CD4-positive, alpha-beta memory T cell (primary cell): Measurements from ENCODE around the gene PDLIM3. TPM values are rescaled to one million over a fixed set of nuclear protein-coding genes. Genes with fewer than 3 reads are reported as not detected.
"Not testable (repeated sequence)": the region's sequence is repeated elsewhere in the genome, so short reads cannot be mapped to it uniquely, and the experiment has no call there.

Experiments
- CTCF ChIA-PET: fragments of 350-600 bp; sonication (Branson Sonifier 250); formaldehyde crosslinking; loops from one replicate; lab custom pipeline; 2021; ENCODE audit warnings: inconsistent platforms; ENCODE audit not compliant: partially characterized antibody; lab: Charles Lee
- POLR2A ChIA-PET: fragments of 350-600 bp; sonication (Branson Sonifier 250); formaldehyde crosslinking; loops from one replicate; lab custom pipeline; 2021; ENCODE audit not compliant: partially characterized antibody; lab: Charles Lee
- DNase-seq, 5 donors: peaks; one replicate each; pipeline versions ENCODE4 v3.0.0 to v3.0.0-alpha.2; 2020 to 2022; ENCODE audit warnings: mixed read lengths in 1 of 5
- H3K27ac ChIP-seq: one replicate; pipeline ENCODE4 v1.7.0; 2013; ENCODE audit warnings: low read depth, low read length
- H3K27me3 ChIP-seq: 2 replicates; pipeline ENCODE4 v1.7.0; 2013; ENCODE audit warnings: mild to moderate bottlenecking, low read length, moderate library complexity; ENCODE audit not compliant: insufficient read depth
- H3K36me3 ChIP-seq: 2 replicates; pipeline ENCODE4 v1.7.0; 2013; ENCODE audit warnings: mild to moderate bottlenecking, low read length, moderate library complexity; ENCODE audit not compliant: insufficient read depth
- H3K4me1 ChIP-seq: 2 replicates; pipeline ENCODE4 v1.7.0; 2013; ENCODE audit warnings: mild to moderate bottlenecking, low read length, moderate library complexity; ENCODE audit not compliant: insufficient read depth
- H3K4me3 ChIP-seq, 2 donors: one replicate each; pipeline ENCODE4 v1.7.0; 2013; ENCODE audit warnings: low read length in 2 of 2, mild to moderate bottlenecking in 1 of 2
- H3K9me3 ChIP-seq, 2 donors: one replicate each; pipeline ENCODE4 v1.7.0; 2013; ENCODE audit warnings: low read length in 2 of 2, control low read depth in 1 of 2; ENCODE audit not compliant: control insufficient read depth in 1 of 2
- H3K27ac Mint-ChIP-seq, 7 donors: one replicate each; pipeline ENCODE4 v1.8.0; 2020 to 2021; ENCODE audit warnings: mixed read lengths in 7 of 7, mild to moderate bottlenecking in 6 of 7, inconsistent platforms in 3 of 7, moderate library complexity in 3 of 7
- H3K27me3 Mint-ChIP-seq, 2 donors: one replicate each; pipeline ENCODE4 v1.8.0; 2020 to 2021; ENCODE audit warnings: mixed read lengths in 2 of 2
- H3K36me3 Mint-ChIP-seq, 2 donors: one replicate each; pipeline ENCODE4 v1.8.0; 2020 to 2021; ENCODE audit warnings: mixed read lengths in 2 of 2, inconsistent platforms in 1 of 2, mild to moderate bottlenecking in 1 of 2
- H3K4me1 Mint-ChIP-seq, 4 donors: one replicate each; pipeline ENCODE4 v1.8.0; 2020 to 2021; ENCODE audit warnings: mixed read lengths in 4 of 4, mild to moderate bottlenecking in 1 of 4
- H3K4me3 Mint-ChIP-seq, 8 donors: one replicate each; pipeline ENCODE4 v1.8.0; 2020 to 2021; ENCODE audit warnings: mixed read lengths in 8 of 8, mild to moderate bottlenecking in 7 of 8, moderate library complexity in 6 of 8, inconsistent platforms in 3 of 8
- H3K9me3 Mint-ChIP-seq, 8 donors: one replicate each; pipeline ENCODE4 v1.8.0; 2020 to 2021; ENCODE audit warnings: mixed read lengths in 8 of 8, mild to moderate bottlenecking in 5 of 8, inconsistent platforms in 3 of 8, moderate library complexity in 1 of 8
- intact Hi-C: fragments of 100-400 bp; cut with micrococcal nuclease; formaldehyde crosslinking; loops from one replicate; pipeline ENCODE4 v1.15.1; 2023
- polyA plus RNA-seq, 2 donors: library from polyadenylated mRNA; unstranded; fragments of 300-500 nt; fragmentation: Illumina TruSeq; gene quantifications; one replicate each; pipeline ENCODE4 v1.2.3, GENCODE V29; 2021
- total RNA-seq, 2 experiments: library from RNA; stranded (reverse); gene quantifications; one replicate each; pipeline ENCODE4 v1.2.3, GENCODE V29; 2021

The PDLIM3 gene
- total and polyA plus RNA-seq, 4 experiments from 2014 or later: not detected

DNA sequence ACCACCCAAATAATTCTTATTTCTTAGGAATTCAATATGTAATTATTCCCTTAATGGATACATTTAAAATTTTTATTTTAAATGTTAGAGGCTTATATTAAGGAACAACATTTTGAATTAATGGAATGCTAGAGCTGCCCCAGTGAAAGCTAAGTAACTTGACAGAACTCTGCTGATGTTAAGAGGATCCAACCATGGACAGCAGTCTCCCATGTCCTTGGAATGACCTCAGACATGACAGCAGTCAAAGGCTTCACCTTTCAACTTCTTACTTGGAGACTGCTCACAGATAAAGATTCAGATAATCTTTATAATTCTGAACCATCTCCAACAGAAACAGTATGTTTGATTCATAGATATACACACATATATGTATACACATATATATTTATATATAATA lies 17.2 kb downstream of the PDLIM3 start:
- POLR2A ChIA-PET: no interaction called here
- intact Hi-C loops: no loop called here
- no peaks in the 10 kb centered on the region for H3K36me3 Mint-ChIP-seq
- no peak overlapping the region for H3K4me3 Mint-ChIP-seq
- H3K9me3 Mint-ChIP-seq: peaks cover 0 to 5% (median 0%) of the 10 kb centered on the region in 8 donors
- peaks cover 25 to 30% of the 10 kb centered on the region in 2 donors for H3K27me3 Mint-ChIP-seq
- Histone ChIP-seq H3K4me1 (peaks cover 12% of the 10 kb centered on the region), H3K36me3 (no peaks in the 10 kb centered on the region), H3K27me3 (peaks cover 14% of the 10 kb centered on the region), H3K9me3 (no peaks in the 10 kb centered on the region), H3K4me3 (no peak overlapping the region), H3K27ac (no peak overlapping the region)
- no peak overlapping the region for H3K27ac Mint-ChIP-seq
- CTCF ChIA-PET: interaction anchor here (0.7 kb wide), 1 partner anchor 80 kb away, joined by 3 read pairs; no protein-coding TSS in a partner anchor
- H3K4me1 Mint-ChIP-seq: peaks cover 10 to 16% (median 14%) of the 10 kb centered on the region in 4 donors
- no peak for DNase-seq

DNA sequence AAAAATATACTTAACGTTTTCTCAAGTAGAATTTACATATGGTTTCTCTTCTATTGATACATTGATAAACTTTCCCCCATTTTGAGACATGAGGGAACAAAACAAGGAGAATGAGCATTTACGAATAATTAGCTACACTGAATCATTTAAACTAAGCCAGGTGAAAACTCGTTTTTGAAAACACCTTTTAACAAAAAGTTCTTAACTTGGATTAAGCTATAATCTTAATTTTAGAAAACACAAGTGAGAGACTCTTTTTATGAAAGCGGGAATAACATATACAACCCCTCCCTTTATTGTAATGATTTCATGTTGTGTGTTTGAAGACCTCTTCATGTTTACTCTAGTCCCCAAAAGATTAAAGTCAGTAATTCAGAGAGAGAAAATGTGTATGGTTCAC lies 20.1 kb downstream of the PDLIM3 start:
- H3K27me3 Mint-ChIP-seq: peaks cover 31 to 37% of the 10 kb centered on the region in 2 donors
- intact Hi-C loops: no loop called here
- H3K27ac Mint-ChIP-seq: no peak overlapping the region
- Histone ChIP-seq H3K9me3 (no peaks in the 10 kb centered on the region), H3K27me3 (peaks cover 22% of the 10 kb centered on the region), H3K36me3 (no peaks in the 10 kb centered on the region), H3K4me3 (no peak overlapping the region), H3K27ac (no peak overlapping the region), H3K4me1 (peaks cover 18% of the 10 kb centered on the region)
- no peak overlapping the region for H3K4me3 Mint-ChIP-seq
- H3K36me3 Mint-ChIP-seq: no peaks in the 10 kb centered on the region
- ChIA-PET CTCF (no interaction called here), POLR2A (no interaction called here)
- H3K9me3 Mint-ChIP-seq: peaks cover 0 to 5% (median under 1%) of the 10 kb centered on the region in 8 donors
- no peak for DNase-seq
- peaks cover 13 to 20% (median 19%) of the 10 kb centered on the region in 4 donors for H3K4me1 Mint-ChIP-seq

DNA sequence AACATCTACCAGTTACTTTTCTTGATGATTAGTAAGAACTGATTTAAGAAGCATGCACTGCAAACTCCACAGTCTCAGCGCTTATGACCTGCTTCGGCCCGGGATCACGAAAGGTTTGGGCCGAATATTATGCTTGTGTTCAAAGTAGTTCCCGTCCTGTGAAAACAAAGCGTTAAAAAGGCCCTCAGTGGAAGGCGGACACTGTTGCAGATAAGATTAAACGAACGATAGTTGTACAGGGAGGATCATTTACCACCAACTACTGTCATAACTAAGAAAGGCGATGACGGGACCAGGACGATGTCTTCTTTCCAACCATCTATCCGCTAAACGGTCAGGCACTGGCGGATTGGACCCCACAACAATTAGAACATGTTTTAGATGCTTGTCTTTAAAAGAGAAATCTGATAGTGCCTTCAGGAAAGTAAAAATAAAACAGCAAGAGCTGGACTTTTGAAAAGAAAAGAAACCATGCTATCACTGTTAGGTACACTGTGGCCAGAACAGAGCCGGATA lies 21.1 kb downstream of the PDLIM3 start:
- CTCF ChIA-PET: interaction anchor here (0.5 kb wide), 1 partner anchor 1866 kb away, joined by 3 read pairs; no protein-coding TSS in a partner anchor
- Mint-ChIP-seq H3K4me1 (peaks cover 13 to 20% (median 19%) of the 10 kb centered on the region in 4 donors), H3K27me3 (peaks cover 35% of the 10 kb centered on the region in 2 donors), H3K4me3 (no peak overlapping the region), H3K36me3 (no peaks in the 10 kb centered on the region), H3K9me3 (peaks cover 0 to 5% (median under 1%) of the 10 kb centered on the region in 8 donors), H3K27ac (no peak overlapping the region)
- H3K27me3 ChIP-seq: peaks cover 22% of the 10 kb centered on the region
- POLR2A ChIA-PET: no interaction called here
- no peak overlapping the region for H3K4me3 ChIP-seq
- intact Hi-C loops: no loop called here
- no peak overlapping the region for H3K27ac ChIP-seq
- DNase-seq: no peak
- no peaks in the 10 kb centered on the region for H3K9me3 ChIP-seq
- peaks cover 18% of the 10 kb centered on the region for H3K4me1 ChIP-seq
- no peaks in the 10 kb centered on the region for H3K36me3 ChIP-seq

DNA sequence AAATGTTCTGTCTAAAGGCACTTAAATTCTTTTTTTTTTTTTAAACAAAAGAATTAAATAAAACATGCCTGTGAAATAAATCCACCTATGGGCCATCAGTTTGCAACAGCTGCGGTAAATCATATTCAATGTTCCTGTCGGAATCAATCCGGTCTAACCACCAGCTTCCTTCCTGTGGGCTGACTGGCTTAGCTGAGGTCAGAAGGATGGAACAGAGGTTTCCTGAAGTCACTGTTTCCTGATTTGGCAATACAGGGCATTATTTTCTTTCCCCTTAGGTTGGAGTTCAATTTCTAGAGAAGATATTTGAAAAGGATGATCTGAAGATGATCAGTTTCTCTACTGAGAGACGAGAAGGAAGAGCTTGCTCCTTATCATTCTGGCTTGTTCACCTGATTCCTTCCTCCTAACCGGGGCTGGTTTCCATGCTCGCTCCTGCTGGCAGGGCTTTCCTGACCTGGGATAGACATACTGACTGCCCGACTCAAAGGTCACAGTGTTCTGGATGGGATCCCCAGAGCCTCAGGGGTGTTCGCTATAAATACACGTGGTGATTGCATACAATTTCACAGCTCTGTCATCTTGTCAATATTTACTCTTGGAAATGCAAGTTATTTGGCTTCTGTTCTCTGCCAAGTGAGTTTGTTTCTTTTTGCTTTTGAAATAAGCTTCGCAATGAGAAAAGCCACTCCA lies 21.7 kb downstream of the PDLIM3 start:
- CTCF ChIA-PET: interaction anchor here (0.5 kb wide), 1 partner anchor 1865 kb away, joined by 3 read pairs; no protein-coding TSS in a partner anchor
- peaks cover 0 to 5% (median under 1%) of the 10 kb centered on the region in 8 donors for H3K9me3 Mint-ChIP-seq
- POLR2A ChIA-PET: no interaction called here
- H3K4me1 Mint-ChIP-seq: peaks cover 13 to 20% (median 19%) of the 10 kb centered on the region in 4 donors
- no peaks in the 10 kb centered on the region for H3K36me3 ChIP-seq
- peaks cover 22% of the 10 kb centered on the region for H3K27me3 ChIP-seq
- intact Hi-C loops: no loop called here
- no peak overlapping the region for H3K27ac ChIP-seq
- peak in 4 of 5 donors; percentile 25 to 40 (median 36) for DNase-seq
- no peaks in the 10 kb centered on the region for H3K9me3 ChIP-seq
- no peak overlapping the region for H3K27ac Mint-ChIP-seq
- peaks cover 32 to 37% of the 10 kb centered on the region in 2 donors for H3K27me3 Mint-ChIP-seq
- H3K4me3 Mint-ChIP-seq: peak overlapping the region in 7 of 8 donors; percentile 57 to 79 (median 71)
- no peak overlapping the region for H3K4me3 ChIP-seq
- H3K4me1 ChIP-seq: peaks cover 18% of the 10 kb centered on the region
- H3K36me3 Mint-ChIP-seq: no peaks in the 10 kb centered on the region

DNA sequence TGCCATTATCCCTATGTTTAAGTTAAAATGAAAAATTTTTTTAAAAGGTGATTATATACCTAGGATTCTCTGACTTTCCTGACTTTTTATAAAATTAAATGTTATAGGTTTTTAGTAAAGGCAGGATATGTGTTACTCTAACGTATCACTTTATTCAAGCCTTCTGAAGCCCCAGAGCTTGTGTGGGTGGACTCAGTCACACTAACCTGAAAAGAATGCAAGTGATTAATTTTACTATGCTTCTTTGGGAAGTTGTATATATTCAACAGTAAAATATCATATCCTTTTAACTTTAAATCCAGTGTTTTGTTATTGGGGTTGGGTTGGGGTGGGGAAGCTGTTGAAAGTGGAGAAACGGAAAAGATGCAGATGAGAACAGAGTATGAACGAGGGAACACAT lies 22.8 kb downstream of the PDLIM3 start:
- no peaks in the 10 kb centered on the region for H3K36me3 Mint-ChIP-seq
- Histone ChIP-seq H3K27ac (no peak overlapping the region), H3K27me3 (peaks cover 22% of the 10 kb centered on the region), H3K9me3 (no peaks in the 10 kb centered on the region), H3K4me3 (no peak overlapping the region), H3K36me3 (no peaks in the 10 kb centered on the region), H3K4me1 (peaks cover 18% of the 10 kb centered on the region)
- DNase-seq: no peak
- peak overlapping the region in 2 of 8 donors; percentile 8 to 79 for H3K4me3 Mint-ChIP-seq
- CTCF ChIA-PET: no interaction called here
- intact Hi-C loops: no loop called here
- H3K9me3 Mint-ChIP-seq: peaks cover 0 to 5% (median 1%) of the 10 kb centered on the region in 8 donors
- peaks cover 13 to 20% (median 19%) of the 10 kb centered on the region in 4 donors for H3K4me1 Mint-ChIP-seq
- H3K27me3 Mint-ChIP-seq: peaks cover 35 to 37% of the 10 kb centered on the region in 2 donors
- POLR2A ChIA-PET: no interaction called here
- H3K27ac Mint-ChIP-seq: no peak overlapping the region

DNA sequence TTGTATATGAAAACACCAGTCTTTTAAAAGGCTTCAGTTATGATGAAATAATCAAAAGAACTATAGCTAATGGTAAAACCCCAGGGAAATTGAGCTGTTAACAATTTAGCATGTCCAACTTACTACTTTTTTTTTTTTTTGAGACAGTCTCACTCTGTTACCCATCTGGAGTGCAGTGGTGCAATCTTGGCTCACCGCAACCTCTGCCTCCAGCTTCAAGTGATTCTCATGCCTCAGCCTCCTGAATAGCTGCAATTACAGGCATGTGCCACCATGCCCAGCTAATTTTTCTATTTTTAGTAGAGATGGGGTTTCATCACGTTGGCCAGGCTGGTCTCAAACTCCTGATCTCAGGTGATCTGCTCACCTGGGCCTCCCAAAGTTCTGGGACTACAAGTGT lies 24.1 kb downstream of the PDLIM3 start:
- POLR2A ChIA-PET, intact Hi-C loops, H3K36me3 Mint-ChIP-seq, DNase-seq, H3K27ac Mint-ChIP-seq, H3K27ac ChIP-seq, H3K4me3 ChIP-seq, H3K36me3 ChIP-seq, H3K4me3 Mint-ChIP-seq, CTCF ChIA-PET, H3K9me3 Mint-ChIP-seq, H3K9me3 ChIP-seq: not testable (repeated sequence)
- Histone ChIP-seq H3K27me3 (peaks cover 22% of the 10 kb centered on the region), H3K4me1 (peaks cover 18% of the 10 kb centered on the region)
- Mint-ChIP-seq H3K4me1 (peaks cover 13 to 20% (median 19%) of the 10 kb centered on the region in 4 donors), H3K27me3 (peaks cover 30 to 34% of the 10 kb centered on the region in 2 donors)

DNA sequence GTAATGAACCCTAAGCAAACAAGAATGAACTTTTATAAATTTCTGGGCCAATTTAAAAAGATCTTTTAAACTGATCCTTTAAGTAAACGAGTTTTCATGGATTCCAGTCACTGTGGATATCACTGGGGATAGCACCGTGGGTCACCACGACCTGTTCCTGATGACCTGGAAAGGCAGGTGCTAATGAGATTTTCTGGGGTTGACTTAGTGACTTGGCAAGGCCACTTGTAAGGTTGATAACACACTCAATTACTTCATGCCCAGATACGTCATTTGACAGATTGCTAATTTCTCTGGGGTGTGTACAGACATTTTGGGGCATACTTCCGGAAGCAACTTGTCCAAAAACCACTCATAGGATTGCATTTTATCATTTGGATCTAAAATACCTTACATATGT lies 24.5 kb downstream of the PDLIM3 start:
- ChIA-PET POLR2A (no interaction called here), CTCF (no interaction called here)
- H3K27ac ChIP-seq: no peak overlapping the region
- Mint-ChIP-seq H3K9me3 (peaks cover 0 to 5% (median 1%) of the 10 kb centered on the region in 8 donors), H3K36me3 (no peaks in the 10 kb centered on the region), H3K27me3 (peaks cover 30 to 38% of the 10 kb centered on the region in 2 donors), H3K27ac (no peak overlapping the region), H3K4me3 (no peak overlapping the region), H3K4me1 (peaks cover 13 to 20% (median 19%) of the 10 kb centered on the region in 4 donors)
- H3K27me3 ChIP-seq: peaks cover 22% of the 10 kb centered on the region
- H3K9me3 ChIP-seq: no peaks in the 10 kb centered on the region
- H3K36me3 ChIP-seq: no peaks in the 10 kb centered on the region
- intact Hi-C loops: no loop called here
- DNase-seq: no peak
- peaks cover 18% of the 10 kb centered on the region for H3K4me1 ChIP-seq
- no peak overlapping the region for H3K4me3 ChIP-seq
